ENCODE results near the gene SPRED2. TPM values are rescaled to one million over a fixed set of nuclear protein-coding genes. Genes with fewer than 3 reads are reported as not detected.
"Not testable (repeated sequence)": the region's sequence is repeated elsewhere in the genome, so short reads cannot be mapped to it uniquely, and the experiment has no call there.

SPRED2 gene
- total RNA-seq, 4 donors from 2014 or later: 21.9 to 28.8 (median 25.5) TPM

GRCh38 chr2:65339648-65340047 lies 92.8 kb downstream of the SPRED2 start:
- peaks cover 0 to 3% (median 0%) of the 10 kb centered on the region in 3 donors for H3K36me3 ChIP-seq
- TF ChIP-seq EP300 (IDR thresholded peaks at IDR 0.05) (no peak), POLR2A (IDR thresholded peaks at IDR 0.05) (no peak)
- TF ChIP-seq, protein P1, sequence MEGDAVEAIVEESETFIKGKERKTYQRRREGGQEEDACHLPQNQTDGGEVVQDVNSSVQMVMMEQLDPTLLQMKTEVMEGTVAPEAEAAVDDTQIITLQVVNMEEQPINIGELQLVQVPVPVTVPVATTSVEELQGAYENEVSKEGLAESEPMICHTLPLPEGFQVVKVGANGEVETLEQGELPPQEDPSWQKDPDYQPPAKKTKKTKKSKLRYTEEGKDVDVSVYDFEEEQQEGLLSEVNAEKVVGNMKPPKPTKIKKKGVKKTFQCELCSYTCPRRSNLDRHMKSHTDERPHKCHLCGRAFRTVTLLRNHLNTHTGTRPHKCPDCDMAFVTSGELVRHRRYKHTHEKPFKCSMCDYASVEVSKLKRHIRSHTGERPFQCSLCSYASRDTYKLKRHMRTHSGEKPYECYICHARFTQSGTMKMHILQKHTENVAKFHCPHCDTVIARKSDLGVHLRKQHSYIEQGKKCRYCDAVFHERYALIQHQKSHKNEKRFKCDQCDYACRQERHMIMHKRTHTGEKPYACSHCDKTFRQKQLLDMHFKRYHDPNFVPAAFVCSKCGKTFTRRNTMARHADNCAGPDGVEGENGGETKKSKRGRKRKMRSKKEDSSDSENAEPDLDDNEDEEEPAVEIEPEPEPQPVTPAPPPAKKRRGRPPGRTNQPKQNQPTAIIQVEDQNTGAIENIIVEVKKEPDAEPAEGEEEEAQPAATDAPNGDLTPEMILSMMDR (IDR thresholded peaks at IDR 0.05): no peak
- H3K4me1 ChIP-seq: peaks cover 0 to 9% (median 0%) of the 10 kb centered on the region in 4 donors
- no peaks in the 10 kb centered on the region for H3K9me3 ChIP-seq
- DNase-seq (ENCODE audit: low spot score in 2 of 2): no peak
- H3K27me3 ChIP-seq: no peaks in the 10 kb centered on the region
- H3K4me3 ChIP-seq: no peak overlapping the region
- H3K27ac ChIP-seq: no peak overlapping the region

DNA sequence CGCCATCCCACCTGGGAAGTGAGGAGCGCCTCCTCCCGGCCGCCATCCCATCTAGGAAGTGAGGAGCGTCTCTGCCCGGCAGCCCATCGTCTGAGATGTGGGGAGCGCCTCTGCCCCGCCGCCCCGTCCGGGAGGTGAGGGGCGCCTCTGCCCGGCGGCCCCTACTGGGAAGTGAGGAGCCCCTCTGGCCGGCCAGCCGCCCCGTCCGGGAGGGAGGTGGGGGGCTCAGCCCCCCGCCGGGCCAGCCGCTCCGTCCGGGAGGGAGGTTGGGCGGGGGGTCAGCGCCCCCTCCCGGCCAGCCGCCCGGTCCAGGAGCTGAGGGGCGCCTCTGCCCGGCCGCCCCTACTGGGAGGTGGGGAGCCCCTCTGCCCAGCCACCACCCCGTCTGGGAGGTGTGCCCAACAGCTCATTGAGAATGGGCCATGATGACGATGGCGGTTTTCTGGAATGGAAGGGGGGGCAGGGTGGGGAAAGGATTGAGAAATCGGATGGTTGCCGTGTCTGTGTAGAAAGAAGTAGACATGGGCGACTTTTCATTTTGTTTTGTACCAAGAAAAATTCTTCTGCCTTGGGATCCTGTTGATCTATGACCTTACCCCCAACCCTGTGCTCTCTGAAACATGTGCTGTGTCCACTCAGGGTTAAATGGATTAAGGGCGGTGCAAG lies 93.4 kb downstream of the SPRED2 start:
- H3K27me3 ChIP-seq; H3K27ac ChIP-seq; DNase-seq (ENCODE audit: low spot score in 2 of 2); H3K9me3 ChIP-seq; H3K36me3 ChIP-seq; H3K4me3 ChIP-seq; H3K4me1 ChIP-seq: not testable (repeated sequence)
- WGBS, 2 donors: 93 to 97% methylated on average over 8 to 23 of the region's 39 CpGs

GRCh38 chr2:65337915-65338314 lies 94.5 kb downstream of the SPRED2 start:
- H3K27ac ChIP-seq; H3K4me3 ChIP-seq; DNase-seq (ENCODE audit: low spot score in 2 of 2); H3K9me3 ChIP-seq; H3K4me1 ChIP-seq; H3K27me3 ChIP-seq: not testable (repeated sequence)
- 79 to 94% methylated on average over 6 to 8 of the region's 11 CpGs for whole genome bisulfite sequencing, 2 donors
- peaks cover 0 to 20% (median 0%) of the 10 kb centered on the region in 3 donors for H3K36me3 ChIP-seq

- peaks cover 0 to 3% (median 0%) of the 10 kb centered on the region in 4 donors for H3K4me1 ChIP-seq
- no peak for TF ChIP-seq EP300 (IDR thresholded peaks at IDR 0.05)
- TF ChIP-seq, protein P1 (IDR thresholded peaks at IDR 0.05): no peak
- DNase-seq (ENCODE audit: low spot score in 2 of 2): no peak
- no peak overlapping the region for H3K4me3 ChIP-seq
- WGBS, 2 donors: 96% methylated on average over 4 of the region's 4 CpGs
- no peaks in the 10 kb centered on the region for H3K9me3 ChIP-seq
- H3K36me3 ChIP-seq: peaks cover 0 to 49% (median 0%) of the 10 kb centered on the region in 3 donors
- no peak overlapping the region for H3K27ac ChIP-seq
- no peaks in the 10 kb centered on the region for H3K27me3 ChIP-seq
These were observed 97.7 kb downstream of the SPRED2 start for GRCh38 chr2:65334714-65335113.

GRCh38 chr2:65331336-65332025 lies 100.9 kb downstream of the SPRED2 start:
- no peak for DNase-seq (ENCODE audit: low spot score in 2 of 2)
- 83 to 88% methylated on average over 7 of the region's 7 CpGs for WGBS, 2 donors
- Histone ChIP-seq H3K9me3 (no peaks in the 10 kb centered on the region), H3K4me3 (no peak overlapping the region), H3K4me1 (peaks cover 0 to 2% (median 0%) of the 10 kb centered on the region in 4 donors), H3K27ac (no peak overlapping the region), H3K36me3 (peaks cover 0 to 72% (median 0%) of the 10 kb centered on the region in 3 donors), H3K27me3 (no peaks in the 10 kb centered on the region)
- TF ChIP-seq, protein P1 (IDR thresholded peaks at IDR 0.05): no peak
- no peak for TF ChIP-seq EP300 (IDR thresholded peaks at IDR 0.05)
- no peak for TF ChIP-seq POLR2A (IDR thresholded peaks at IDR 0.05)

- no peaks in the 10 kb centered on the region for H3K27me3 ChIP-seq
- no peak for DNase-seq (ENCODE audit: low spot score in 2 of 2)
- no peaks in the 10 kb centered on the region for H3K4me1 ChIP-seq
- no peaks in the 10 kb centered on the region for H3K9me3 ChIP-seq
- TF ChIP-seq, protein P1 (IDR thresholded peaks at IDR 0.05): no peak
- no peak for TF ChIP-seq POLR2A (IDR thresholded peaks at IDR 0.05)
- no peak for TF ChIP-seq EP300 (IDR thresholded peaks at IDR 0.05)
- WGBS, 2 donors: 63 to 67% methylated on average over 5 of the region's 5 CpGs
- peaks cover 0 to 82% (median 0%) of the 10 kb centered on the region in 3 donors for H3K36me3 ChIP-seq
- no peak overlapping the region for H3K27ac ChIP-seq
- H3K4me3 ChIP-seq: no peak overlapping the region
These were observed 102.9 kb downstream of the SPRED2 start for GRCh38 chr2:65329525-65329924.

All from tibial nerve (tissue), 4 donors.